Calu3 (cell line): Measurements from ENCODE around the gene CALR3. TPM values are rescaled to one million over a fixed set of nuclear protein-coding genes. Genes with fewer than 3 reads are reported as not detected.
A peak's percentile ranks its signal among the peaks of the same experiment; 100 is the strongest.
"Not testable (repeated sequence)": the region's sequence is repeated elsewhere in the genome, so short reads cannot be mapped to it uniquely, and the experiment has no call there.

Experiments used
- BruUV-seq: library from RNA; stranded (reverse); fragments of 400-500 nt; replicated peaks from 2 replicates; lab custom pipeline; 2021; lab: Mats Ljungman, UMichigan
- CTCF ChIA-PET: fragments of 300-600 bp; sonication (Branson Sonifier 250); formaldehyde crosslinking; loops from one replicate; lab custom pipeline; 2022; ENCODE audit warnings: antibody characterized with exemption; lab: Charles Lee
- DNase-seq: peaks from one replicate; pipeline ENCODE4 v3.0.0; 2022
- H3K27ac Mint-ChIP-seq: one replicate; pipeline ENCODE4 v1.8.0; 2022; ENCODE audit warnings: mixed read lengths; ENCODE audit not compliant: unreplicated experiment
- H3K27me3 Mint-ChIP-seq: one replicate; pipeline ENCODE4 v1.8.0; 2022; ENCODE audit warnings: mixed read lengths; ENCODE audit not compliant: unreplicated experiment
- H3K36me3 Mint-ChIP-seq: one replicate; pipeline ENCODE4 v1.8.0; 2022; ENCODE audit warnings: mild to moderate bottlenecking, moderate library complexity, mixed read lengths; ENCODE audit not compliant: insufficient read depth, unreplicated experiment
- H3K4me1 Mint-ChIP-seq: one replicate; pipeline ENCODE4 v1.8.0; 2022; ENCODE audit warnings: mild to moderate bottlenecking, low read depth, mixed read lengths; ENCODE audit not compliant: unreplicated experiment
- H3K4me3 Mint-ChIP-seq: one replicate; pipeline ENCODE4 v1.8.0; 2022; ENCODE audit warnings: mild to moderate bottlenecking, low read depth, moderate library complexity, mixed read lengths; ENCODE audit not compliant: unreplicated experiment
- H3K9me3 Mint-ChIP-seq: one replicate; pipeline ENCODE4 v1.8.0; 2022; ENCODE audit warnings: low read depth, mixed read lengths; ENCODE audit not compliant: unreplicated experiment
- CTCF ChIP-seq: fragments of 200-600 bp; IDR thresholded peaks from one replicate; pipeline ENCODE4 v1.8.0; 2022; ENCODE audit warnings: antibody characterized with exemption; ENCODE audit not compliant: unreplicated experiment
- intact Hi-C: fragments of 100-400 bp; cut with micrococcal nuclease; formaldehyde crosslinking; loops from one replicate; pipeline ENCODE4 v1.10.0; 2022; ENCODE audit not compliant: unreplicated experiment
- total RNA-seq: library from RNA; stranded (reverse); gene quantifications from 2 replicates; pipeline ENCODE4 v1.2.3, GENCODE V29; 2022

The CALR3 gene
- total RNA-seq, 1 experiment from 2014 or later = not detected

DNA sequence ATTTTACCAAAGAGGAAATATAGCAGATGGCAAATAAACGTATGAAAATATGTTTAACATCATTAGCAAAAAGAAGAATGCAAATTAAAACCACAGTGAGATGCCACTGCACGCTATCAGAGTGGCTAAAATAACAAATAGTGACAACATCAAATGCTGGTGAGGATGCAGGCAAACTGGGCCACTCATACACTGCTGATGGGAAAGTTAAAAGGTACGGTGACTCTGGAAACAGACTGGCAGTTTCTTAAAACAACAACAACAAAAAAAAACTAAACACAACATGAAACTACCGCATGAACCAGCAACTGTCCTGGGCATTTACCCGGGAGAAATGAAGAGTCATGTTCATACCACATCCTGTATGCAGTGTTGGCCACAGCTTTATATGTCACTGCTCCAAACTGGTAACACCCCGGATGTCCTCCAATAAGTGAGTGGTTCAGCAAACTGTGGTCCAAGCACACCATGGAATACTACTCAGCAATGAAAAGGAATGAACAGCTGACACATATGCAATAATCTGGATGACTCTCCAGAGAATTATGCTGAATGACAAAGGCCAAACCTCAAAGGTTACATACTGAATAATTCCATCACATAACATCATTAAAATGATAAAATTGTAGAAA, 46.5 kb downstream of the CALR3 start:
- intact Hi-C loops = no loop called here
- H3K27ac Mint-ChIP-seq = no peak overlapping the region
- H3K9me3 Mint-ChIP-seq = no peaks in the 10 kb centered on the region
- DNase-seq = no peak
- H3K4me1 Mint-ChIP-seq = peaks cover 17% of the 10 kb centered on the region
- BruUV-seq = no TSS peak
- TF ChIP-seq CTCF = no peak
- CTCF ChIA-PET = no interaction called here
- H3K27me3 Mint-ChIP-seq = no peaks in the 10 kb centered on the region
- no peak overlapping the region for H3K4me3 Mint-ChIP-seq
- no peaks in the 10 kb centered on the region for H3K36me3 Mint-ChIP-seq

DNA sequence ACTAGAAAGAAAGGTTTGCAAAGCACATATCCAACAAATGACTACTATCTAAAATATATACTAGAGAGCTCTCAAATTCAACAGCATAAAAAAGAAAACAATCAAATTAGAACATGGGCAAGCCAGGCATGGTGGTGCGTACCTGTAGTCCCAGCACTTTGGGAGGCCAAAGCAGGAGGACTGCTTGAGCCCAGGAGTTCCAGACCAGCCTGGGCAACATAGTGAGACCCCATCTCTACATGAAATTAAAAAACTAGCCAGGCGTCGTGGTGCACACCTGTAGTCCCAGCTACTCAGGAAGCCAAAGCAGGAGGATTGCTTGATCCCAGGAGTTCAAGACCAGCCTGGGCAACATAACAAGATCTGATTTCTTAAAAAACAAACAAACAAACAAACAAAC, 47.1 kb downstream of the CALR3 start:
- intact Hi-C loops, BruUV-seq: not testable (repeated sequence)

GRCh38 chr19:16446724-16447368, 49.1 kb downstream of the CALR3 start:
- Mint-ChIP-seq H3K9me3 (no peaks in the 10 kb centered on the region), H3K4me1 (peaks cover 26% of the 10 kb centered on the region), H3K27ac (peak overlapping the region; percentile 66), H3K4me3 (peak overlapping the region; percentile 52), H3K36me3 (no peaks in the 10 kb centered on the region), H3K27me3 (no peaks in the 10 kb centered on the region)
- no peak for TF ChIP-seq CTCF
- peak; percentile 65 for DNase-seq
- BruUV-seq = no TSS peak
- CTCF ChIA-PET = no interaction called here
- intact Hi-C loops = no loop called here

More for the DNA sequence above, 47.1 kb downstream of the CALR3 start:
- H3K27ac Mint-ChIP-seq, DNase-seq, H3K4me3 Mint-ChIP-seq, CTCF ChIA-PET, H3K9me3 Mint-ChIP-seq, H3K36me3 Mint-ChIP-seq, H3K27me3 Mint-ChIP-seq: not testable (repeated sequence)
- peaks cover 22% of the 10 kb centered on the region for H3K4me1 Mint-ChIP-seq

- intact Hi-C loops = no loop called here
- H3K4me1 Mint-ChIP-seq = peaks cover 26% of the 10 kb centered on the region
Measured at GRCh38 chr19:16446108-16446723, 49.8 kb downstream of the CALR3 start.

More at GRCh38 chr19:16446108-16446723, 49.8 kb downstream of the CALR3 start:
- no peak for TF ChIP-seq CTCF
- CTCF ChIA-PET = no interaction called here
- H3K27me3 Mint-ChIP-seq = no peaks in the 10 kb centered on the region
- H3K9me3 Mint-ChIP-seq = no peaks in the 10 kb centered on the region
- no TSS peak for BruUV-seq
- no peak overlapping the region for H3K27ac Mint-ChIP-seq
- H3K4me3 Mint-ChIP-seq = no peak overlapping the region
- no peak for DNase-seq
- H3K36me3 Mint-ChIP-seq = no peaks in the 10 kb centered on the region
